AG04450 (cell line): ENCODE data around the gene NOS3. TPM values are rescaled to one million over a fixed set of nuclear protein-coding genes. Genes with fewer than 3 reads are reported as not detected.

Experiments used
- CTCF ChIA-PET: fragments of 300-600, 350-600 bp; formaldehyde crosslinking; extraction: SDS; loops from one replicate; lab custom pipeline; 2022; ENCODE audit warnings: antibody characterized with exemption, inconsistent platforms; lab: Charles Lee
- POLR2A ChIA-PET: fragments of 350-600 bp; formaldehyde crosslinking; extraction: SDS; loops from one replicate; lab custom pipeline; 2021; ENCODE audit warnings: antibody characterized with exemption, inconsistent platforms; lab: Yijun Ruan, JAX
- DNase-seq: peaks from one replicate; pipeline ENCODE4 v3.0.0-alpha.2; 2011; ENCODE audit warnings: low read depth, low spot score
- H3K27ac ChIP-seq: one replicate; pipeline ENCODE4 v1.5.1; 2012; ENCODE audit warnings: low read depth, low read length, control low read depth
- H3K27me3 ChIP-seq: one replicate; pipeline ENCODE4 v1.6.0; 2012; ENCODE audit warnings: low read length; ENCODE audit not compliant: control insufficient read depth, insufficient read depth
- H3K4me3 ChIP-seq: 2 replicates; pipeline ENCODE4 v1.5.1; 2011; ENCODE audit warnings: mild to moderate bottlenecking, low read depth, low read length, control low read depth
- H3K9me3 ChIP-seq: 2 replicates; pipeline ENCODE4 v1.5.1; 2012; ENCODE audit warnings: low read length; ENCODE audit not compliant: control insufficient read depth, insufficient read depth
- CTCF ChIP-seq: IDR thresholded peaks from 2 replicates; pipeline ENCODE4 v1.5.1; 2011; ENCODE audit warnings: low read depth, low read length, control low read depth, inconsistent platforms
- polyA plus RNA-seq: library from polyadenylated mRNA; depleted of rRNA; stranded (reverse); fragments of >200 nt; gene quantifications from 2 replicates; pipeline ENCODE4 v1.2.3, GENCODE V29; 2011

NOS3 gene
- polyA plus RNA-seq, 1 experiment = 0.60 TPM

- Histone ChIP-seq H3K4me3 (no peak overlapping the region), H3K27me3 (peaks cover 5% of the 10 kb centered on the region), H3K9me3 (no peaks in the 10 kb centered on the region; the same call in 1 of the 2 replicates), H3K27ac (no peak overlapping the region)
- no peak for TF ChIP-seq CTCF
- ChIA-PET CTCF (no interaction called here), POLR2A (interaction anchor here (0.6 to 1.2 kb wide), 3 partner anchors 11 to 33 kb away, joined by 3 read pairs; partner anchors contain the start of gene CDK5)
- no peak for DNase-seq
Measured at GRCh38 chr7:151046603-151047573, 56.1 kb downstream of the NOS3 start.

- no peak within 1 kb of the TSS for H3K4me3 ChIP-seq
- H3K9me3 ChIP-seq = no peaks in the 10 kb centered on the region; the same call in 1 of the 2 replicates
- no peak for DNase-seq
- H3K27me3 ChIP-seq = peaks cover 5% of the 10 kb centered on the region
- TF ChIP-seq CTCF = no peak
- CTCF ChIA-PET = interaction anchor here (1.1 kb wide), 1 partner anchor 15 kb away, joined by 3 read pairs; no protein-coding TSS in a partner anchor
- no peak within 1 kb of the TSS for H3K27ac ChIP-seq
- POLR2A ChIA-PET = interaction anchor here (1.2 kb wide), 1 partner anchor 9 kb away, joined by 3 read pairs; the partner anchor contains the start of gene CDK5
Measured at GRCh38 chr7:151047976-151048815, 57.4 kb downstream of the NOS3 start, which contains the start of gene ASIC3. TSS of gene ASIC3 (plus strand) at chr7:151048531. CDS start at chr7:151048886, 355 bp downstream.

GRCh38 chr7:151048911-151049463, 58.2 kb downstream of the NOS3 start:
- CTCF ChIA-PET = interaction anchor here (1.1 to 1.8 kb wide), 2 partner anchors 14 to 31 kb away, joined by 3 to 4 read pairs; no protein-coding TSS in a partner anchor
- no peaks in the 10 kb centered on the region; the same call in 1 of the 2 replicates for H3K9me3 ChIP-seq
- H3K27me3 ChIP-seq = peaks cover 5% of the 10 kb centered on the region
- no peak for DNase-seq
- no peak overlapping the region for H3K4me3 ChIP-seq
- H3K27ac ChIP-seq = no peak overlapping the region
- no peak for TF ChIP-seq CTCF
- POLR2A ChIA-PET = no interaction called here

GRCh38 chr7:151051108-151051507, 60.3 kb downstream of the NOS3 start:
- Histone ChIP-seq H3K4me3 (no peak overlapping the region), H3K27me3 (peaks cover 5% of the 10 kb centered on the region), H3K27ac (no peak overlapping the region), H3K9me3 (no peaks in the 10 kb centered on the region; the same call in 1 of the 2 replicates)
- no peak for DNase-seq
- no peak for TF ChIP-seq CTCF
- POLR2A ChIA-PET = interaction anchor here (0.6 kb wide), 1 partner anchor 20 kb away, joined by 3 read pairs; no protein-coding TSS in a partner anchor
- CTCF ChIA-PET = interaction anchor here (1.3 to 1.8 kb wide), 2 partner anchors 33 to 60 kb away, joined by 3 to 4 read pairs; no protein-coding TSS in a partner anchor
